Erythroblast (primary cell): ENCODE data around the gene FEM1C.

Experiments
- GATA1 ChIP-seq: IDR thresholded peaks from 2 replicates; pipeline ENCODE4 v1.6.1; 2011; ENCODE audit warnings: low read depth, mild to moderate bottlenecking, control low read depth, low read length, moderate library complexity
- POLR2A ChIP-seq: IDR thresholded peaks from 2 replicates; pipeline ENCODE4 v1.6.1; 2011; ENCODE audit warnings: mild to moderate bottlenecking, low read length

- TF ChIP-seq POLR2A (no peak), GATA1 (no peak)
These were observed 47.5 kb downstream of the FEM1C start for GRCh38 chr5:115496936-115497576.
